Cardiac muscle cell (in vitro differentiated cells and primary cell): ENCODE measurements around the gene ABCB1. TPM values are rescaled to one million over a fixed set of nuclear protein-coding genes. Genes with fewer than 3 reads are reported as not detected.

ENCODE experiments used
- DNase-seq, 2 donors: peaks; one replicate each; pipeline versions ENCODE4 v3.0.0 to v3.0.0-alpha.2; 2010 to 2017; ENCODE audit warnings: low read depth in 1 of 2, low spot score in 1 of 2
- H3K27ac ChIP-seq: fragments of 200-600 bp; sonication (generic); 2 replicates; pipeline ENCODE4 v1.5.1; 2016
- H3K27me3 ChIP-seq: fragments of 200-600 bp; sonication (generic); 2 replicates; pipeline ENCODE4 v1.6.0; 2016; ENCODE audit warnings: control low read depth
- H3K36me3 ChIP-seq: fragments of 200-600 bp; sonication (generic); 2 replicates; pipeline ENCODE4 v1.5.1; 2016; ENCODE audit warnings: control low read depth
- H3K4me1 ChIP-seq: fragments of 200-600 bp; sonication (generic); 2 replicates; pipeline ENCODE4 v1.8.1; 2017; ENCODE audit warnings: low read depth, mild to moderate bottlenecking, mixed run types
- H3K4me3 ChIP-seq: fragments of 200-600 bp; sonication (generic); 2 replicates; pipeline ENCODE4 v1.5.1; 2016; ENCODE audit warnings: mild to moderate bottlenecking
- H3K9me3 ChIP-seq: fragments of 200-600 bp; sonication (generic); 2 replicates; pipeline ENCODE4 v1.5.1; 2017; ENCODE audit warnings: low read depth, mild to moderate bottlenecking, control low read depth
- polyA plus RNA-seq: library from polyadenylated mRNA; unstranded; fragments of >200 nt; fragmentation: Nextera tagmentation; extraction: Ambion mirVana; gene quantifications from 2 replicates; pipeline ENCODE4 v1.2.1, GENCODE V29; 2016
- total RNA-seq: library from RNA; depleted of rRNA; stranded (reverse); fragments of >200 nt; gene quantifications from 2 replicates; pipeline ENCODE4 v1.2.3, GENCODE V29; 2016
- TF ChIP-seq, protein P1 (sequence below): IDR thresholded peaks from 2 replicates; pipeline ENCODE4 v1.5.1; 2012; ENCODE audit warnings: low read depth, mild to moderate bottlenecking, low read length

ABCB1 gene
- total and polyA plus RNA-seq, 2 experiments from 2014 or later = not detected

DNA sequence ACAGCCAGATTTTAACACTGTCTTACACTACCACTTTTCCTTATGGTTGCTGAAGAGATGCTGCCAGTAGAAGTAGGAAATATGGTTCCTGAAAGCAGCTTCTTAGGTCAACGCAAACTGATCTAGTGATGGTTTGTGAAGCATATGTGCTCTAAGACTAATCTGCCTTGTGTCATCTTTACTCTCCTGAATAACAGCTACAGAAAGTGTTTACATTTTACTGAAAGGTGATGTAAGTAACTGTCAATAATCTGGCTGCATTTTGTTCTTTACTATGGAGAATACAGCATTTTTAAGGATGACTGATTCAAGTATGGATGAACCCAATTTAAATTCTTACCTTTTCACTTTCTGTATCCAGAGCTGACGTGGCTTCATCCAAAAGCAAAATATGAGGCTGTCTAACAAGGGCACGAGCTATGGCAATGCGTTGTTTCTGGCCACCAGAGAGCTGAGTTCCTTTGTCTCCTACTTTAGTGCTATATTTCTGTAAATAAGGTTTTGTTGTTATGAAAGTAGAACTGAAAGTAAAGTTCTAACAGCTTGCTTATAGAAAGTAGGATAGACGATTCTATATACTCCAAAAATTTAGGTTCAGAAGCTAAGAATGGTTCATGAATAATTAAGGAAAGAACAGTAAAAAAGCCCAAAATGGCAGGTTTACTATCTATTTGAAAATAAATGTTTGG is 95.0 kb downstream of the ABCB1 start:
- Histone ChIP-seq H3K4me1 (no peaks in the 10 kb centered on the region), H3K27ac (no peak overlapping the region), H3K36me3 (no peaks in the 10 kb centered on the region), H3K27me3 (no peaks in the 10 kb centered on the region), H3K9me3 (no peaks in the 10 kb centered on the region), H3K4me3 (no peak overlapping the region)
- TF ChIP-seq, protein P1, sequence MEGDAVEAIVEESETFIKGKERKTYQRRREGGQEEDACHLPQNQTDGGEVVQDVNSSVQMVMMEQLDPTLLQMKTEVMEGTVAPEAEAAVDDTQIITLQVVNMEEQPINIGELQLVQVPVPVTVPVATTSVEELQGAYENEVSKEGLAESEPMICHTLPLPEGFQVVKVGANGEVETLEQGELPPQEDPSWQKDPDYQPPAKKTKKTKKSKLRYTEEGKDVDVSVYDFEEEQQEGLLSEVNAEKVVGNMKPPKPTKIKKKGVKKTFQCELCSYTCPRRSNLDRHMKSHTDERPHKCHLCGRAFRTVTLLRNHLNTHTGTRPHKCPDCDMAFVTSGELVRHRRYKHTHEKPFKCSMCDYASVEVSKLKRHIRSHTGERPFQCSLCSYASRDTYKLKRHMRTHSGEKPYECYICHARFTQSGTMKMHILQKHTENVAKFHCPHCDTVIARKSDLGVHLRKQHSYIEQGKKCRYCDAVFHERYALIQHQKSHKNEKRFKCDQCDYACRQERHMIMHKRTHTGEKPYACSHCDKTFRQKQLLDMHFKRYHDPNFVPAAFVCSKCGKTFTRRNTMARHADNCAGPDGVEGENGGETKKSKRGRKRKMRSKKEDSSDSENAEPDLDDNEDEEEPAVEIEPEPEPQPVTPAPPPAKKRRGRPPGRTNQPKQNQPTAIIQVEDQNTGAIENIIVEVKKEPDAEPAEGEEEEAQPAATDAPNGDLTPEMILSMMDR = no peak
- no peak for DNase-seq

DNA sequence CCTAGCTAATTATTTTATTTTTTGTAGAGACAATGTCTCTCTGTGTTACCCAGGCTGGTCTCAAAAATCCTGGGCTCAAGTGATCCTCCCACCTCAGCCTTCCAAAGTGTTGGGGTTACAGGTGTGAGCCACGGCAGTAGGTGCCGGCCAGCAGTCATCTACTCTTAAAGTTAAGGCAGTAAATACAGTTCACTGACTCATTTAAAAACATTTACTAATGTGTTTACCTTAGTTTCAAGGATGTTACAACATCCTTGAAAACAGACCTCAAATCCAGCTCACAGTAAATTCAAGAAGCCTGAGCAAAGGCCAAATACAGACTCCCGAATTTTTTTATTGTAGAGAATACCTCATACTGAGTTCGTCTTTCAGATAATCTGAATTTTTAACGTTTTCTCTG is 95.6 kb downstream of the ABCB1 start:
- Histone ChIP-seq H3K9me3 (no peaks in the 10 kb centered on the region), H3K36me3 (no peaks in the 10 kb centered on the region), H3K4me3 (no peak overlapping the region), H3K27me3 (no peaks in the 10 kb centered on the region), H3K27ac (no peak overlapping the region), H3K4me1 (no peaks in the 10 kb centered on the region)
- DNase-seq = no peak
- TF ChIP-seq, protein P1 = no peak

DNA sequence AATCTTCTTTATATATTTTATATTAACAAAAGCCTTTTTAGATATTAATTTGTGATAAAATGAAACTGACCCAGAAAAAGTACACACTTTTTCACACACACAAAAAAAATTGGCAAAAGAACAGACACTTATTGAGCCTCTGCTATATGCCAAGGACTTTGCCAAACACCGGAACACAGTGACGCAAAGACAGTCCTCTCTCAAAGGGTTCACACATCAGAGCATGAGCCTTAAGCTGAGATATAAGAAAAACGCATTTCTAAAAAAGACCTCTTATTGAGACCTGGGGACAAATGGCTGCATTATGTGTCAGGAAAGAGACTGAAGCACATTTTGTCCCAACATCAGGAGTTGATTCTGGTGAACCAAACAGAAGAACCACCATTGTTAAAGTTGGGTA is 101.2 kb downstream of the ABCB1 start:
- H3K4me3 ChIP-seq = no peak overlapping the region
- DNase-seq = no peak
- H3K36me3 ChIP-seq = no peaks in the 10 kb centered on the region
- TF ChIP-seq, protein P1 = no peak
- no peaks in the 10 kb centered on the region for H3K9me3 ChIP-seq
- no peaks in the 10 kb centered on the region for H3K4me1 ChIP-seq
- no peak overlapping the region for H3K27ac ChIP-seq
- H3K27me3 ChIP-seq = no peaks in the 10 kb centered on the region

DNA sequence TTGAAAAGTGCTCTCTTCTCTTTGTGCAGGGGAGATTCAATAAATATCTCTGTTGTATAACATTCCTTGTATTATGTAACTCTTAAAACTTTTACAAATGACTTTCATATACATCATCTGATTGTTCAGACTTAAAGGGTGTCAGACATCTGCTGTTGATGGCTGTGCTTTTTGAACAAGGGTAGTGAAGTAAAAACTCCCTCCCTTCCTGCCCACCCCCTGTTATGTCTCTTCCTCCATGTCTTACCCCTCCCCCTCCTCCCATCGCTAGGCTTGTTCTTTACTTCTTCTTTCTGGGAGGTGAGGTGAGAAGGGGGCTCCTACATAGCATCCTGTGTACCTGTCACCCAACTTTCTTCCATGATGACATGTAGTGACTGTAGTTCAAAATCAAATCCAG is 101.8 kb downstream of the ABCB1 start:
- no peak for DNase-seq
- H3K36me3 ChIP-seq = no peaks in the 10 kb centered on the region
- TF ChIP-seq, protein P1 = no peak
- H3K27ac ChIP-seq = no peak overlapping the region
- no peaks in the 10 kb centered on the region for H3K27me3 ChIP-seq
- H3K4me3 ChIP-seq = no peak overlapping the region
- H3K4me1 ChIP-seq = no peaks in the 10 kb centered on the region
- no peaks in the 10 kb centered on the region for H3K9me3 ChIP-seq

DNA sequence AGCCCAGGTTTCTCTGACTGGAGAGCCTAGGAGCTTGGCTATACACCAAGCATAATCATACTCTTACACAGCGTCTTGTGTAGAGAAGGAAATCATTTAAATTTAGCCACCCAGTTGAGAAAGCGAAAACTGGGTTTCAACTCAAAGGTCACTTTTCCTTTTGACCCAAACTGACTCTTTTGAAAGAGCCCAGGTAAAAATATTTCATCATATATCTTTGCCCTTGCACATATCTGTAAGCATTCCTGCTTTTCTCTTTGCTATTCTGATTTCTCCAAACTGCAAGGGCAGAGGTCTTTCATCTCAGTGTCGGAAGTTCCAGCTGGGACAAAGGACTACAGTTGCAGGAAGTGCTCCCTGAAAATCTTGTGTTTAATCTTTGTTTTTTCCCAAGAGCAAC is 103.2 kb downstream of the ABCB1 start:
- no peaks in the 10 kb centered on the region for H3K9me3 ChIP-seq
- TF ChIP-seq, protein P1 = no peak
- H3K27me3 ChIP-seq = no peaks in the 10 kb centered on the region
- H3K4me3 ChIP-seq = no peak overlapping the region
- no peak for DNase-seq
- H3K27ac ChIP-seq = no peak overlapping the region
- H3K36me3 ChIP-seq = no peaks in the 10 kb centered on the region
- H3K4me1 ChIP-seq = no peaks in the 10 kb centered on the region

DNA sequence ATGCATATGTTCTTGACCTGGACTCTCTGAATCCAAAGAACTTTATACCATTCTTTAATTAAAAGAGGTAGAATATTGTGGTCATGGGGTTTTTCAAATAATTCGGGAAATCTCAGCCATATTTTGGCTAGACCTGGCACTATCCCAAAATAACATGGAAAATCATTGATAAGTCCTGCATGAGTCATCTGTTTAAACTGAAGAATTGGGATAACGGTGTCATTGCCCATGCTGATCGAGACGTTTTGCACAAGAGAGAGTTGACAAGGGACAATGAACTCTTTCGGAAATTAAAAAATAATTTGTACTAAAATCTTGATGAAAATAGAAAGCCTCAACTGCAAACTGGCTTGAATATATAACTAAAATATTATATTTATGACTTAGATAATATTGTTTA is 105.3 kb downstream of the ABCB1 start:
- Histone ChIP-seq H3K27me3 (no peaks in the 10 kb centered on the region), H3K4me1 (no peaks in the 10 kb centered on the region), H3K9me3 (no peaks in the 10 kb centered on the region), H3K4me3 (no peak overlapping the region), H3K27ac (no peak overlapping the region), H3K36me3 (no peaks in the 10 kb centered on the region)
- TF ChIP-seq, protein P1 = no peak
- no peak for DNase-seq
